Keratinocyte (primary cell): ENCODE measurements around the gene CCDC197. TPM values are rescaled to one million over a fixed set of nuclear protein-coding genes. Genes with fewer than 3 reads are reported as not detected.

Source experiments
- DNase-seq: peaks from one replicate; pipeline ENCODE4 v3.0.0-alpha.2; 2011; ENCODE audit warnings: low read depth, missing footprints, low spot score
- FAIRE-seq: peaks from 2 replicates; lab custom pipeline; 2011; peaks lifted over from hg19 to GRCh38; lab: Jason Lieb, UNC
- H2AFZ ChIP-seq: 2 replicates; pipeline ENCODE4 v1.6.0; 2012; ENCODE audit warnings: low read length, control low read depth, inconsistent platforms; ENCODE audit not compliant: control insufficient read depth
- H3K27ac ChIP-seq: 2 replicates; pipeline ENCODE4 v1.5.1; 2011; ENCODE audit warnings: low read length; ENCODE audit not compliant: control insufficient read depth, insufficient read depth
- H3K27me3 ChIP-seq: 3 replicates; pipeline ENCODE4 v1.6.0; 2011; ENCODE audit warnings: low read length; ENCODE audit not compliant: control insufficient read depth, insufficient read depth; ENCODE audit errors: extremely low read depth
- H3K36me3 ChIP-seq, 2 experiments: 2 replicates in 1 of 2; 3 replicates in 1 of 2; pipeline ENCODE4 v1.5.1; 2011; ENCODE audit warnings: low read length in 2 of 2, mild to moderate bottlenecking in 1 of 2; ENCODE audit not compliant: control insufficient read depth in 2 of 2, insufficient read depth in 2 of 2; ENCODE audit errors: extremely low read depth in 1 of 2
- H3K4me1 ChIP-seq: 3 replicates; pipeline ENCODE4 v1.5.1; 2011; ENCODE audit warnings: low read length; ENCODE audit not compliant: control insufficient read depth, insufficient read depth; ENCODE audit errors: extremely low read depth
- H3K4me2 ChIP-seq: 3 replicates; pipeline ENCODE4 v1.6.0; 2011; ENCODE audit warnings: low read depth, low read length; ENCODE audit not compliant: control insufficient read depth, insufficient read depth; ENCODE audit errors: extremely low read depth
- H3K4me3 ChIP-seq, 3 experiments: fragments of 200-600 bp in 1 of 3; sonication (generic) in 1 of 3; 2 replicates in 2 of 3; 3 replicates in 1 of 3; pipeline ENCODE4 v1.5.1; 2011 to 2016; ENCODE audit warnings: low read length in 3 of 3, mild to moderate bottlenecking in 3 of 3, control low read depth in 2 of 3, inconsistent platforms in 1 of 3, low read depth in 1 of 3, mixed read lengths in 1 of 3, mixed run types in 1 of 3, moderate library complexity in 1 of 3; ENCODE audit not compliant: control insufficient read depth in 2 of 3, insufficient read depth in 2 of 3; ENCODE audit errors: extremely low read depth in 1 of 3
- H3K79me2 ChIP-seq: 2 replicates; pipeline ENCODE4 v1.6.0; 2012; ENCODE audit warnings: low read length; ENCODE audit not compliant: control insufficient read depth, insufficient read depth
- H3K9ac ChIP-seq: 3 replicates; pipeline ENCODE4 v1.6.0; 2011; ENCODE audit warnings: low read length; ENCODE audit not compliant: control insufficient read depth, insufficient read depth; ENCODE audit errors: extremely low read depth
- H3K9me1 ChIP-seq: 3 replicates; pipeline ENCODE4 v1.6.0; 2011; ENCODE audit warnings: low read length; ENCODE audit not compliant: control insufficient read depth, insufficient read depth; ENCODE audit errors: extremely low read depth
- H3K9me3 ChIP-seq: 2 replicates; pipeline ENCODE4 v1.5.1; 2012; ENCODE audit warnings: low read depth, low read length; ENCODE audit not compliant: control insufficient read depth
- H4K20me1 ChIP-seq: 3 replicates; pipeline ENCODE4 v1.6.0; 2011; ENCODE audit warnings: low read length; ENCODE audit not compliant: control insufficient read depth, insufficient read depth; ENCODE audit errors: extremely low read depth
- EZH2 ChIP-seq: IDR thresholded peaks from one replicate; pipeline ENCODE4 v1.6.1; 2012; ENCODE audit warnings: inconsistent platforms, mild to moderate bottlenecking, low read length, moderate library complexity
- dilution Hi-C: fragments of 300-500 bp; cut with MboI; formaldehyde crosslinking; loops from one replicate; pipeline ENCODE4 v1.7.0; 2020; ENCODE audit warnings: low sequenced_read_pairs; ENCODE audit not compliant: extremely low pct_ligation_motif_present
- polyA plus RNA-seq, 5 experiments: library from polyadenylated mRNA; depleted of rRNA in 3 of 5; stranded (reverse) in 3 of 5; stranded (forward) in 1 of 5; unstranded in 1 of 5; fragments of >200 nt; gene quantifications; 1 replicate in 1 of 5; 2 replicates in 3 of 5; 3 replicates in 1 of 5; pipeline versions ENCODE4 v1.2.1 to v1.2.3, GENCODE V29; 2011 to 2012; ENCODE audit warnings: missing spikeins in 2 of 5, low read depth in 1 of 5, low replicate concordance in 1 of 5
- TF ChIP-seq, protein P1 (sequence below), 3 experiments: IDR thresholded peaks in 1 of 3; conservative IDR thresholded peaks in 1 of 3; optimal IDR thresholded peaks in 1 of 3; 2 replicates in 2 of 3; 3 replicates in 1 of 3; pipeline versions ENCODE3 to v1.5.1; 2011; ENCODE audit warnings: low read length in 3 of 3, mild to moderate bottlenecking in 3 of 3, moderate library complexity in 2 of 3, control low read depth in 1 of 3, inconsistent platforms in 1 of 3; ENCODE audit not compliant: insufficient read depth in 2 of 3; ENCODE audit errors: extremely low read depth in 1 of 3

CCDC197 gene
- polyA plus RNA-seq, 1 donor (not counting 4 experiments of a cell fraction or from before 2014, with no cell fraction given), result not detected

- H3K79me2 ChIP-seq, result no peaks in the 10 kb centered on the region
- dilution Hi-C loops, result no loop called here
- peaks cover 6% of the 10 kb centered on the region for H3K9me1 ChIP-seq
- peaks cover 15% of the 10 kb centered on the region for H3K4me1 ChIP-seq
- peaks cover 3% of the 10 kb centered on the region for H4K20me1 ChIP-seq
- no peaks in the 10 kb centered on the region for H3K36me3 ChIP-seq
- DNase-seq (no peak), FAIRE-seq (no peak)
- H3K9me3 ChIP-seq, result no peaks in the 10 kb centered on the region
- no peak overlapping the region for H3K4me2 ChIP-seq
- no peaks in the 10 kb centered on the region for H3K27me3 ChIP-seq
- TF ChIP-seq EZH2, result no peak
- TF ChIP-seq, protein P1, sequence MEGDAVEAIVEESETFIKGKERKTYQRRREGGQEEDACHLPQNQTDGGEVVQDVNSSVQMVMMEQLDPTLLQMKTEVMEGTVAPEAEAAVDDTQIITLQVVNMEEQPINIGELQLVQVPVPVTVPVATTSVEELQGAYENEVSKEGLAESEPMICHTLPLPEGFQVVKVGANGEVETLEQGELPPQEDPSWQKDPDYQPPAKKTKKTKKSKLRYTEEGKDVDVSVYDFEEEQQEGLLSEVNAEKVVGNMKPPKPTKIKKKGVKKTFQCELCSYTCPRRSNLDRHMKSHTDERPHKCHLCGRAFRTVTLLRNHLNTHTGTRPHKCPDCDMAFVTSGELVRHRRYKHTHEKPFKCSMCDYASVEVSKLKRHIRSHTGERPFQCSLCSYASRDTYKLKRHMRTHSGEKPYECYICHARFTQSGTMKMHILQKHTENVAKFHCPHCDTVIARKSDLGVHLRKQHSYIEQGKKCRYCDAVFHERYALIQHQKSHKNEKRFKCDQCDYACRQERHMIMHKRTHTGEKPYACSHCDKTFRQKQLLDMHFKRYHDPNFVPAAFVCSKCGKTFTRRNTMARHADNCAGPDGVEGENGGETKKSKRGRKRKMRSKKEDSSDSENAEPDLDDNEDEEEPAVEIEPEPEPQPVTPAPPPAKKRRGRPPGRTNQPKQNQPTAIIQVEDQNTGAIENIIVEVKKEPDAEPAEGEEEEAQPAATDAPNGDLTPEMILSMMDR (optimal IDR thresholded peaks at IDR 0.05 in 1 of 3, IDR thresholded peaks at IDR 0.05 in 1 of 3, conservative IDR thresholded peaks at IDR 0.05 in 1 of 3; ENCODE audit: extremely low read depth in 1 of 3, insufficient read depth in 2 of 3, low read length in 3 of 3), result no peak
- H3K9ac ChIP-seq, result no peak overlapping the region
- H3K27ac ChIP-seq, result no peak overlapping the region
- H3K4me3 ChIP-seq, result no peak overlapping the region
- no peak overlapping the region for H2AFZ ChIP-seq
These were observed 32.2 kb downstream of the CCDC197 start for GRCh38 chr14:94029265-94029664.

GRCh38 chr14:94029671-94030203 lies 32.6 kb downstream of the CCDC197 start:
- no peak overlapping the region for H3K4me2 ChIP-seq
- H3K4me1 ChIP-seq, result peaks cover 15% of the 10 kb centered on the region
- DNase-seq (no peak), FAIRE-seq (no peak)
- no peaks in the 10 kb centered on the region for H3K9me3 ChIP-seq
- no peaks in the 10 kb centered on the region for H3K27me3 ChIP-seq
- peaks cover 6% of the 10 kb centered on the region for H3K9me1 ChIP-seq
- dilution Hi-C loops, result no loop called here
- H3K4me3 ChIP-seq, result no peak overlapping the region
- no peak for TF ChIP-seq EZH2
- TF ChIP-seq, protein P1 (optimal IDR thresholded peaks at IDR 0.05 in 1 of 3, IDR thresholded peaks at IDR 0.05 in 1 of 3, conservative IDR thresholded peaks at IDR 0.05 in 1 of 3; ENCODE audit: extremely low read depth in 1 of 3, insufficient read depth in 2 of 3, low read length in 3 of 3), result no peak
- H3K27ac ChIP-seq, result no peak overlapping the region
- no peak overlapping the region for H2AFZ ChIP-seq
- no peak overlapping the region for H3K9ac ChIP-seq
- H4K20me1 ChIP-seq, result peaks cover 3% of the 10 kb centered on the region
- H3K36me3 ChIP-seq, result no peaks in the 10 kb centered on the region
- no peaks in the 10 kb centered on the region for H3K79me2 ChIP-seq
